ENCODE results near the gene PRR15L.

Gene PRR15L

GRCh38 chr17:47975823-47976205, 18.1 kb upstream of the PRR15L start:
- peaks cover 5% of the 10 kb centered on the region for H3K4me1 ChIP-seq (ENCODE audit: insufficient read depth, poor library complexity, severe bottlenecking)
- H3K4me3 ChIP-seq (ENCODE audit: severe bottlenecking), result no peak overlapping the region
- no peaks in the 10 kb centered on the region for H3K27me3 ChIP-seq (ENCODE audit: insufficient read depth, poor library complexity, severe bottlenecking)
- DNase-seq (ENCODE audit: low spot score) (no peak), ATAC-seq (ENCODE audit: low read depth) (no peak)
- no peaks in the 10 kb centered on the region for H3K9me3 ChIP-seq (ENCODE audit: severe bottlenecking)
- TF ChIP-seq CTCF (IDR thresholded peaks at IDR 0.05; ENCODE audit: poor library complexity, severe bottlenecking), result no peak
- H3K36me3 ChIP-seq (ENCODE audit: low read depth), result peaks cover 79% of the 10 kb centered on the region
- H3K27ac ChIP-seq (ENCODE audit: poor library complexity, severe bottlenecking), result no peak overlapping the region

GRCh38 chr17:47975189-47975822, 17.6 kb upstream of the PRR15L start:
- Histone ChIP-seq H3K36me3 (ENCODE audit: low read depth) (peaks cover 74% of the 10 kb centered on the region), H3K27ac (ENCODE audit: poor library complexity, severe bottlenecking) (no peak overlapping the region), H3K4me3 (ENCODE audit: severe bottlenecking) (no peak overlapping the region), H3K4me1 (ENCODE audit: insufficient read depth, poor library complexity, severe bottlenecking) (peaks cover 7% of the 10 kb centered on the region), H3K27me3 (ENCODE audit: insufficient read depth, poor library complexity, severe bottlenecking) (no peaks in the 10 kb centered on the region), H3K9me3 (ENCODE audit: severe bottlenecking) (no peaks in the 10 kb centered on the region)
- DNase-seq (ENCODE audit: low spot score) (no peak), ATAC-seq (ENCODE audit: low read depth) (no peak)
- no peak for TF ChIP-seq CTCF (IDR thresholded peaks at IDR 0.05; ENCODE audit: poor library complexity, severe bottlenecking)

- no peak for DNase-seq (ENCODE audit: low spot score)
- H3K9me3 ChIP-seq (ENCODE audit: severe bottlenecking), result no peaks in the 10 kb centered on the region
- H3K27ac ChIP-seq (ENCODE audit: poor library complexity, severe bottlenecking), result no peak overlapping the region
- no peak overlapping the region for H3K4me3 ChIP-seq (ENCODE audit: severe bottlenecking)
- H3K27me3 ChIP-seq (ENCODE audit: insufficient read depth, poor library complexity, severe bottlenecking), result no peaks in the 10 kb centered on the region
- no peak for TF ChIP-seq CTCF (IDR thresholded peaks at IDR 0.05; ENCODE audit: poor library complexity, severe bottlenecking)
- no peak for ATAC-seq (ENCODE audit: low read depth)
- peaks cover 8% of the 10 kb centered on the region for H3K4me1 ChIP-seq (ENCODE audit: insufficient read depth, poor library complexity, severe bottlenecking)
- H3K36me3 ChIP-seq (ENCODE audit: low read depth), result peaks cover 56% of the 10 kb centered on the region
These were observed 15.9 kb upstream of the PRR15L start for GRCh38 chr17:47973541-47973940.

- DNase-seq (ENCODE audit: low spot score), result peak; percentile 100
- Histone ChIP-seq H3K4me3 (ENCODE audit: severe bottlenecking) (peak within 1 kb of the TSS; percentile 66), H3K9me3 (ENCODE audit: severe bottlenecking) (no peaks in the 10 kb centered on the region), H3K27ac (ENCODE audit: poor library complexity, severe bottlenecking) (peak within 1 kb of the TSS; percentile 40), H3K4me1 (ENCODE audit: insufficient read depth, poor library complexity, severe bottlenecking) (peaks cover 21% of the 10 kb centered on the region), H3K27me3 (ENCODE audit: insufficient read depth, poor library complexity, severe bottlenecking) (no peaks in the 10 kb centered on the region), H3K36me3 (ENCODE audit: low read depth) (peaks cover 30% of the 10 kb centered on the region)
- TF ChIP-seq CTCF (IDR thresholded peaks at IDR 0.05; ENCODE audit: poor library complexity, severe bottlenecking), result peak; percentile 99
- peak; percentile 91 for ATAC-seq (ENCODE audit: low read depth)
These were observed 13.2 kb upstream of the PRR15L start, which contains the start of gene CDK5RAP3 for GRCh38 chr17:47970725-47971499. TSS of gene CDK5RAP3 (plus strand) at chr17:47971113. CDS start at chr17:47971147, 34 bp downstream.
